CD4-positive, alpha-beta T cell treated with Interleukin-6 for 4 hours (primary cell): ENCODE results near the gene MT1M.
"Not testable (repeated sequence)": the region's sequence is repeated elsewhere in the genome, so short reads cannot be mapped to it uniquely, and the experiment has no call there.

ENCODE experiments used
- DNase-seq: peaks from one replicate; pipeline ENCODE4 v3.0.0-alpha.2; 2020; ENCODE audit warnings: mixed read lengths

MT1M gene

DNA sequence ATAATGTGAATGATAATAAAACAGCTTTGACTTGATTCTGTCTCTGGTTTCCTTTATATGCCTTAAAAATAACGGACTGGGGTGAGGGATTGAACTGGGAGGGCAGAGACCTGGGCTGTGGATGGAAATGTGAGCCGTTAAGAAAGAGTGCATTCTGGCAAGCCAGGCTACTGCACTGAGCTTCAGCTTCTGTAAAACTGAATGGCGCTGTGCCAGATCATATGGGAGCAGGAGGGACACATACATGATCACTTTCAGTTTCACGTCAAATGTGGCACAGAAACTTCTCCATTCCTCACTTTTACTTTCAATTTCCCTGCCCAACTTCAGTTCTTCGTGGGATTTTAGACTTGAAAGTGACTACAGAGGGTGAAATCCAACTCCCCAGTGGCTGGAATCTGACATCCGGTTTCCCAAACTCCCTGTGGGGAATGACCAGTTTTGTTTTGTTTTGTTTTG lies 23.0 kb upstream of the MT1M start:
- peak; percentile 89 for DNase-seq

DNA sequence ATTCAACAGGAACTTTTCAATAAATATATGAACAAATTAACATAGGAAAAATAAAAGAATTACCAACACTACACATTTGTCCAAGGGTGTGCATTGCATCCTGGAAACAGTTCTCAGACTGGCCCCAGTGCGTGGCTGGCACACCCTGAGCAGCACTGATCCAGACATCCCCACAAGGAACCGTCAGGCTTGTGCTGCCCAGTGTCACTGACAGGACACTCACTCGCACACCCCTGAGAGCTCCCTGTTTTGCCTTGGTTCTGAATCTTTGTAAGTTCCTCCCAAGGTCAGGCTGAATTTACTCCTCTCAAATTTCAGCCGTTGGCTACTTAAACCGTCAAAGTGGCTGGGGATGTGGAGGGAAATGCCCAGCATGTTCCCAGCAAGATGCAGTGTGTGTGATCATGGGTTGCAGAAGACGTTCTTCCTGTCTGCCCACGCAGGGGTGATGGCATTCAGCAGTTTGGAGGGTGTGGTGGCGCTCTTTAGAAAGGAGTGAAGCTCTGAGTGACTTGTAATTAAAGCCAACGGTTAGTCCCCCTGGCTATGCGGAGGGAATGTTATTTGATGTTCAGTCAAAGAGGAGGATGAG lies 22.3 kb upstream of the MT1M start:
- DNase-seq = peak; percentile 71

DNA sequence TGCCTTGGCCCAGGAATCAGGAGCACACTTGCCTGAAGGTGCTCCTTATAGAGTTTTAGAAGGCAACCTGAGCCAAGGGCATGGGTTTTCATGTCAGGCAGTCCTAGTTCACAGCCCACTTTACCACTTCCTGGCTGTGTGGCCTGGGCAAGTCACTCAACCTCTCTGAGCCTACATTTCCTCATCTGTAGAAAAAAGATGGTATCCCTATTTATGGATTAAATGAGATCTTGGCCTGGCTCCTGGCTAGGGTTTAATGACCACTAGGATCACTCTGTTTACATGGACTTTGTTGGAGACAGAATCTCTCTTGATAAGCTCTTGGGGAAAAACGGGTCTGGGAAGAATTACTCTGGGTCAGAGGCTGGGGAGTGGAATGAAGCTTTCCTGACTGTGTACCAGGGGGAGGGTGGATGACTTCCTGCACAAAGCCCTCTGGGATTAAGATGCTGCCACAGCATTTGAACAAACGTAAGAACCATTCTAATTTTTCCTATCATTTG lies 21.8 kb upstream of the MT1M start:
- DNase-seq = no peak

DNA sequence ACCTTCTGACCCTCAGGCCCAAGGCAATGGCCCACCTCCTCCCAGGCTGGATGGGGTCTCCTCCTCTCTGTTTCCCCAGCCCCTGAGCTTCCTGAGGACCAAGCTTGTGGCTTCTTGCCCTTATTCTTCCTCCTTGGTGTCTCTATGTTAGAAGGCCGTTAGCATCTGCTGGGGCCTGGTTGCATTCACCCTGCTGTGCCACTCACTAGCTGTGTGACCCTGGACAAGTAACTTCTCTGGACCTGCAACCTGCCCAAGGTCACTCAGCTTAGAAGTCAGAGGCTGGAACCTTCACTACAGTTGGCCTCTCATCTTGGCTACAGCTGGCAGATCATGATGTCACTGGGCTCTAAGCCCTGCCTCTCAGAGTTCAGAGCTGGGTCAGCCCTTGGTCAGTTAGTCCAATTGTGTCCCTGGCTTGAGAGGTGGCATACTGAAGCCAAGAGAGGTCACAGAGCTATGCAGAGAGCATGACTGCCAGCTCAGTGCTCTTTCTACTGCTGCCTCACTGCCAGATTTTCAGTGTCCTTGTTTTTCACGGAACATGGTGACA lies 21.1 kb upstream of the MT1M start:
- no peak for DNase-seq

DNA sequence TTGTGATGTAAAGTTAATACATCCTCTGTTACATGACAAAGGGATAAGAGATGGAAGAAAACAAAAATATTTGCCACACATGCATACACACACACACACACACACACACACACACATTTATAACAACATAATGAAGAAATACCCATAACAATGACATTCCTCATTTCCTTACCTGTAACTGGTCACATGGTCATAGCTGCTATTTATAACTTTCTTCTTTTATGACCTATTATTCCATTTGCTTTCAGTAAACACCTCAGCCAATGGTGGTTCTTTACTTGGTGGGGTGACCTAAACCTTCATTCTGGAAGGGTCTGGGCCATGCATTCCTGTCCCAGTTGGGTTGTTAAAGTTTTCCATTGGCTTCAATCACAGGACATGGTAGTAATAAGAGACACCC lies 18.8 kb upstream of the MT1M start:
- no peak for DNase-seq

DNA sequence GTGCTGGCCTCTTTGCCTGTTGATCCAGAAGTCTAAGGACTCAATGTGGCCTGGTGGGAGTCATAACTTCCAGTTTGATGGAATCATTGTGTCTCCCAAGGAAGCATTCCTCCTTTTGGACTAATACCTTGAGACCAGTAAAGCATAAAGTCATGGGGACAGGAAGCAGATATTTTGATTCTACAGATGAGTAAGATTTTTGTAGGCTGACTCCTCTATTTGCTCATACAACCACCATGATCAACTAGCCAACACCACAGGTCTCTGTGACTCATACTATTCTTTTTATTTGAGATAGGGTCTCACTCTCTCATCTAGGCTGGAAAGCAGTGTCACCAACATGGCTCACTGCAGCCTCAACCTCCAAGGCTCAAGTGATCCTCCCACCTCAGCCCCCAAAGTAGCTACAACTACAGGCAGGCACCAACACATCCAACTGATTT lies 17.9 kb upstream of the MT1M start:
- DNase-seq = no peak

DNA sequence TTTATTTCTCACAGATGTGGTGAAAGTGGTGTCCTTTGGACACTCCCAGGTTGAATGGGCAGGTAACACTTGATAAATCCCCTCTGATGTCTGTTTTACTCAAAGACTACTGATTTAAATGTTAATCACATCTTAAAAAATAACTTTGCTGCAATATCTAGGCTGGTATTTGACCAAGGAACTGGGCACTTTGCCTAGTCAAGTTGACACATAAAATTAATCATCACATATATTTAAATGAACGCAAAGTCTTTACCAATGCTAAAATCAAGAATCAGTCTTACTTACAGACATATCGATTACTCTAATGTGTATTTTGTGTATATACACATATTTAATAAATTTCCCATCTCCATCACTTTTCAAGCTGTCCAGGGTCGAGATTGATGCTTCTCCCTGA lies 17.1 kb upstream of the MT1M start:
- no peak for DNase-seq

DNA sequence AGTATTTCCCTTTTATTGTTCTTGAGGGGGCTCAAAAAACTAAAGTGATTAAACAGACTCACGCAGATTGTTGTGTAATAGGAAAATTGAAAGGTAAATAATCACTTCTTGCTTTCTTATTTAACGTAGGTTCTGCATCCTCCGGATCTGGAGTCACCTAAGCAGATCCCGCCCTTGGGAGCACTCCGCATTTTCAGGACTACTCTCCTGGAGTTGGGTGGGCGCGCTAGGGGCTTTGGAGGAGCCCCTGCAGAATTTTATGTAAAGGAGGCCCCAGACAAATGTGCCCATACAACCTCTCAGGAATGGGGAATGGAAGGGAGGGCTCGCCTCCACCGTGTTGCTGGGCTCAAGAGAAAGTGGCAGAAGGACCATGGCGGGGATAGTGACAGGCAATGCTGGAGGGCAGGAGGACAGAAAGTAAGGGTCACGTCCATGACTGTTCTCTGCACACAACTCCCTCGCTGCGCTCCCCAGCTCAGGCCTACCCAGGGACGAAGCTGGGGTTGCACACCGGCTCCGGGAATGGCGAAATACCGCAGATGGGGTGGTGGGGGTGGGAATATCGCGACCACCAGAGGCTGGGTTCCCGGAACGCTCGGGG lies 15.7 kb upstream of the MT1M start:
- no peak for DNase-seq

DNA sequence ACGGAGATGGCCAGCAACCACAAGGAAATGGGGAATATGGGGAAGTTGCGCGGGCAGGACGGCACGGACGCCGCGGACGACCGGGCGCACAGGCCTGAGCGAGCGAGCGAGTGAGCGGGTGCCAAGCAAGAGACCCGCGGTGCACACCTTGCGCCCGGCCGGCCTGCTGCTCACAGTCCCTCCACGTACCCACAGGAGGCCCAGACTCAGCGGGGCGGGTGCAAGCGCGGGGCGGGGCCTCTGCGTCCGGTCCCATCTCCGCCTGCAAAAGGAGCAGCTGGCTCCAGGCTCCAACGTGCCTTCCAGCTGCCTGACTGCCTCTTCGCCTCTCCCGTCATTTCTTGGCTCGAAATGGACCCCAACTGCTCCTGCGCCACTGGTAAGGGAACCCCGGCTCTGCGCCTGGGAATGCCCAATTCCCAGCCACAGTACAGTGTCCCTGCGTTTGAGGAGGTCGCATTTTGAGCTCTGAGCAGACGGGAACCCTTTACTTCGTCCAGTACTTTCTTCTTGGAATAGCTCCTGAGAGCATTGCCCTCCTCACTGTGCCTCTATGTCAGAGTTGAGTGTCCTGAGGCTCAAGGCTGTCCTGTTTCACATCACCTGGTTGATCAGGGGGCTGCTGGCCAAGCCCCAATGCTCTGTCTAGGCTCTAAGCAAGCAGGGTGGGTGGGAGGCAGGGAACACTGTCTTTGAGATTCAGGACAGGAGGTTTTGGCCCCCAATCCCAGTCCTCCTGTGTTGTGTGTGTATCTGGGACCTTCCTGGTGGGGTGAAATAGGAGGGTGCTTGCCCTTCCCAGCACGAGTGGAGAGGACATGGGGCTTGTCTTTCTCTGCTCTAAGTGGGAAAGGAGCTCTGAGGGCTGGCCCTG lies 15.0 kb upstream of the MT1M start:
- DNase-seq = peak; percentile 77

DNA sequence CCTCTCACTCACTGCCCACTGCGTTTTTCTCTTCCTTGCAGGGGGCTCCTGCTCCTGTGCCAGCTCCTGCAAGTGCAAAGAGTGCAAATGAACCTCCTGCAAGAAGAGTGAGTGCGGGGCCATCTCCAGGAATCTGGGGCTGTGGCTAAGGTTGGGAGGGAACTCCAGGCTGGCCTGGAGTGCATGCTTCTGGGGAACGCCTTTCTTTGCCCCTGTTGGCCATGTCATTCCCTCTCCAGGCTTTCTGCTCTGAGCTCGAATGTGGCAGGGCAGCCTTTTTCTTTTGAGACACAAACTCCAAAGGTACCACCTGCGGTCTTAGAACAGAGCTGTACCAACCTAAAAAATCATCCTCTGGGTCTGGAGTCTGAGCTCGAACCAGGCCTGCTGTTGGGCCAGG lies 14.3 kb upstream of the MT1M start:
- DNase-seq = no peak

DNA sequence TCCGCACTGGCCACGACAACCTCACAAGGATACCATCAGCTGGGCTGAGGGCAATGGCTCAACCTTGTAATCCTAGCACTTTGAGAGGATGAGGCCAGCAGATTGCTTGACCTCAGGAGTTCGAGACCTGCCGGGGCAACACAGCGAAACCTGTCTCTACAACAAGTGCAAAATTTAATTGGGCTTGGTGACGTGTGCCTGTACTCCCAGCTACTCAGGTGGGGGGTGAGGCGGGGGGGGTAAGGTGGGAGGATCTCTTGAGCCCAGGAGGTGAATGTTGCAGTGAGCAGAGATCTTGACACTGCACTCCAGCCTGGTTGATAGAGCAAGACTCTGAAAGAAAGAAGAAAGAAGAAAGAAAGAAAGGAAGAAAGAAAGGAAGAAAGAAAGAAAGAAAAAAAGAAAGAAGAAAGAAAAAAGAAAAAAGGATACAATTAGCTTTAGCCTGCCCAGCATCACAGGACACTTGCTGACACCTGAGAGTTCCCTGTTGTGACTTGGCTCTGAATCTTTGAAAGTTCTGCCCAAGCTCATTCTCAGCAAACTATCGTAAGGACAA lies 12.0 kb upstream of the MT1M start:
- DNase-seq = no peak

DNA sequence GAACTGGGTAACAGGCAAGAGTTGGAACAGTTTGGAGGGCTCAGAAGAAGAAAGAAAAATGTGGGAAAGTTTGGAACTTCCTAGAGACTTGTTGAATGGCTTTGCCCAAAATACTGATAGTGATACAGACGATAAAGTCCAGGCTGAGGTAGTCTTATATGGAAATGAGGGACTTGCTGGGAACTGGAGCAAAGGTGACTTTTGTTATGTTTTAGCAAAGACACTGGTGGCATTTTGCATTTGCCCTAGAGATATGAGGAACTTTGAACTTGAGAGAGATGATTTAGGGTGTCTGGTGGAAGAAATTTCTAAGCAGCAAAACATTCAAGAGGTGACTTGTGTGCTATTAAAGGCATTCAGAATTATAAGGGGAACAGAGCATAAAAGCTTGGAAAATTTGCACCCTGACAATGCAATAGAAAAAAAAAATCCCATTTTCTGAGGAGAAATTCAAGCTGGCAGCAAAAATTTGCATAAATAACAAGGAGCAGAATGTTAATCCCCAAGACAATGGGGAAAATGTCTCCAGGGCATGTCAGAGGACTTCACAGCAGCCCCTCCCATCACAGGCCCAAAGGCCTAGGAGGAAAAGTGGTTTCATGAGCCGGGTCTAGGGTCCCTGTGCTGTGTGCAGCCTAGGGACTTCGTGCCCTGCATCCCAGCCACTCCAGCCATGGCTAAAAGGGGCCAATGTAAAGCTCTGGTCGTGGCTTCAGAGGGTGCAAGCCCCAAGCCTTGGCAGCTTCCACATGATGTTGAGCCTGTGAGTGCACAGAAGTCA lies 10.6 kb upstream of the MT1M start:
- DNase-seq = not testable (repeated sequence)

DNA sequence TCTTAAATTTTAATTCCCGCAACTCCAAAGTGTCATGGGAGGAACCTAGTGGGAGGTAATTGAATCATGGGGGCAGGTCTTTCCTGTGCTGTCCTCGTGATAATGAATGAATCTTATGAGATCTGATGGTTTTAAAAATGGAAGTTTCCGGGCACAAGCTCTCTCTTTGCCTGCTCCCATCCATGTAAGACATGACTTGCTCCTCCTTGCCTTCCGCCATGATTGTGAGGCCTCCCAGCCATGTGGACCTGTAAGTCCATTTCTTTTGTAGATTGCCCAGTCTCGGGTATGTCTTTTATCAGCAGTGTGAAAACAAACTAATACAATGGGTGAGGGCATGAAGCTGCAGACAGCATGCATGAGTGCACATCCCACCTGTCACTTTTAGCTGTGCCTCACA lies 9.3 kb upstream of the MT1M start:
- not testable (repeated sequence) for DNase-seq

DNA sequence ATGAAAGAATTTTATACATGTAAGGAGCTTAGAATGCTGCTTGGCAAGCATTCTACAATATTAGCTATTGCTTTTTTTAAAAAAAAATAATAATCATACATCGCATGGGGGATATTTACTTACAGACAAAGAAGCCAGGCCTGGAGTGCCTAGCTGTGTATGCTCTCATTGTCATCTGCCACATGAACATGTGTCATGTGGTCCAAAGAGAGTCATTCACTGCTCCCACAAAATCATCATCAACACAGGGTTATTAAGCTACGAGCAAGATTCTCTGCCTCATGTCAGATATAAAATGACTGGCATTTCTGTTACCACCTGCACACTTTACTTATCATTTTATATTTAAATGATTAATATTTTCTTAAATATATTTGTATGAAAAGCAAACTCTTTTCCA lies 8.8 kb upstream of the MT1M start:
- no peak for DNase-seq

DNA sequence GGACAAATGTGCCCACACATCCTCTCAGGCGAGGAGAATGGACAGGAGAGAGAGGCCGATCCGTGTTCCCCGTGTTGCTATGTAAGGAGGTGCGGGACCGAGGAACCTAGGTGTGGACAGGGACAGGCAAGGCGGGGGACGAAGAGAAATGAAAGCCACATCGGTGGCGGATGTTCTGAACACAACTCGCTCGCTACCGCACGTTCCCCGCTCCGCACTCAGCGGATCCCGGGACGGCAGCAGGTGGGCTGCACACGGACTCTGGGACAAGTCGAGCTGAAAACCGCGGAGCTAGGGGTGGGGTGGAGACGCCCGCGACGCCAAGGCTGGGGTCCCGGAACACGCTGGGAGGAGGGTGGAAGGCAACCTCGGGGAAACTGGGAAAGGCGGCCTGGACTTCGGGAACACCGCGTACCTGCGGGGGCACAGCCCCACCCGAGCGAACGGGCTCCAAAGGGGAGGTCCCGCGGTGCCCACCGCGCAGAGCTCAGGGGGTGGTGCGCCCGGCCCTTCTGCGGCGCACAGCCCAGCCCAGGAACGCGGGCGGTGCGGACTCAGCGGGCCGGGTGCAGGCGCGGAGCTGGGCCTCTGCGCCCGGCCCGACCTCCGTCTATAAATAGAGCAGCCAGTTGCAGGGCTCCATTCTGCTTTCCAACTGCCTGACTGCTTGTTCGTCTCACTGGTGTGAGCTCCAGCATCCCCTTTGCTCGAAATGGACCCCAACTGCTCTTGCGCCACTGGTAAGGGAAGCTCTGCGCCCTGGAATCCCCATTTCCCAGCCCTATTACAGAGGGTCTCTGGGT lies 7.1 kb upstream of the MT1M start, which contains the start of gene MT1E:
MT1E (plus strand) TSS at position 642 of the 803 bp plus-strand sequence; CDS start at position 713, 71 bp downstream.
- DNase-seq = peak; percentile 37

DNA sequence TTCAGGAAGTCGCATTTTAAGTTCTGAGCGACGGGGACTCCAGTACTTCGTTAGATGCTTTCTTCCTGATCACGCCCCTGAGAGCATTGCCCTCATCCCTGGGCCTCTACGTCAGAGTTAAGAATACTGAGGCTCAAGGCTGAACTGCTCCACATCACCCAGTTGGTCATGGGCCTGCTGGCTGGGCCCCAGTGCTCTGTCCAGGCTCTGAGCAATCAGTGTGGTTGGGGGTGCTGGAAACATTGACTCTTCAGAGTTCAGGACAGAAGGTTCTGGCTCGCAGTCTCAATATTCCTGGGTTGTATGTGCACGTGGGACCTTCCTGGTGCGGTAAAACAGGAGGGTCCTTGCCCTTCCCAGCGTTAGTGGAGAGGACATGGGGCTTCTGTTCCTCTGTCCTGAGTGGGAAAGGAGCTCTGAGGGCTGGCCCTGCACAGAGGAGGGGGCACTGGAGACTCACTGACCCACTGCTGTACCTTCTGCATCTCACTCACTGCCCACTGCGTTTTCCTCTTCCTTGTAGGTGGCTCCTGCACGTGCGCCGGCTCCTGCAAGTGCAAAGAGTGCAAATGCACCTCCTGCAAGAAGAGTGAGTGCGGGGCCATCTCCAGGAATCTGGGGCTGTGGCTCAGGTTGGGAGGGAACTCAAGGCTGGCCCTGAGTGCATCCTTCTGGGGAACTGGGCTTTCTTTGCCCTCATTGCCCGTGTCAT lies 6.4 kb upstream of the MT1M start:
- no peak for DNase-seq

DNA sequence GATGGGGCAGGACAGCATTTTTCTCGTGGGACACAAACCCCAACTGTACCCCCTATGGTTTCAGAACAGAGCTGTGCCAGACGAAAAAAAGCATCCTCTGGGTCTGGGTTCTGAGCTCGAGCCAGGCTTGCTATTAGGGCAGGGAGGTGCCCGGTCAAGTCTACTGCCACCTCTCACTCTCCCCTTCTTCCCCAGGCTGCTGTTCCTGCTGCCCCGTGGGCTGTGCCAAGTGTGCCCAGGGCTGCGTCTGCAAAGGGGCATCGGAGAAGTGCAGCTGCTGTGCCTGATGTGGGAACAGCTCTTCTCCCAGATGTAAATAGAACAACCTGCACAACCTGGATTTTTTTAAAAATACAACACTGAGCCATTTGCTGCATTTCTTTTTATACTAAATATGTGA lies 5.8 kb upstream of the MT1M start:
- DNase-seq = no peak

DNA sequence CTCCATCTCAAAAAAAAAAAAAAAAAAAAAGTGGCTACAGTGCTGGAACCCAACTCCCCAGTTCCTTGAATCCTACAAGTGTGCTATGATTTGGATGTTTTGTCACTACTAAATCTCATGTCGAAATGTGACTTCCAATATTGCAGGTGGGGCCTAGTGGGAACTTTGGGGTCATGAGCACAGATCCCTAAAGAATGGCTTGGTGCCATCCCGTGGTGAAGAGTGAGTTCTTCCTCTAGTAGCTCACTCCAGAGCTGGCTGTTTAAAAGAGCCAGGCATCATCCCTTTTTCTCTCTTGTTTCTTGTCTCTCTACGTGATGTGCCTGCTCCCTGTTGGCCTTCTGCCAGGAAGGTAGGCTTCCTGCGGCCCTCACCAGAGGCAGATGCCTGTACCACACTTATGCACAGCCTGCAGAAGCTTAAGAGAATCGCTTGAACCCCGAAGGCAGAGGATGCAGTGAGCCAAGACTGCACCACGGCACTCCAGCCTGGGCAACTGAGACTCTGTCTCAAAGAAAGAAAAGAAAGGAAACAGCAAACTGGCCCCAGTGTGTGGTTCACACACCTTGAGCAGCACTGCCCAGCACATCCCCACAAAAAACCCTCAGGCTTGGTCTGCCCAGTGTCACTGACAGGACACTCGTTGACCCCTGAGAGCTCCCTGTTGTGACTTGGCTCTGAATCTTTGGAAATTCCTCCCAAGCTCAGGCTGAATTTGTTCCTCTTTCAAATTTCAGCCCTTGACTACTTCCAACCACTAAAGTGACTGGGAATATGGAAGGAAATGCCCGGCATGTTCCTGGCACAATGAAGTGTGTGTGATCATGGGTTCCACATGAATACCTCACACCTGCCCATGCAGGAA lies 3.7 kb upstream of the MT1M start:
- no peak for DNase-seq

DNA sequence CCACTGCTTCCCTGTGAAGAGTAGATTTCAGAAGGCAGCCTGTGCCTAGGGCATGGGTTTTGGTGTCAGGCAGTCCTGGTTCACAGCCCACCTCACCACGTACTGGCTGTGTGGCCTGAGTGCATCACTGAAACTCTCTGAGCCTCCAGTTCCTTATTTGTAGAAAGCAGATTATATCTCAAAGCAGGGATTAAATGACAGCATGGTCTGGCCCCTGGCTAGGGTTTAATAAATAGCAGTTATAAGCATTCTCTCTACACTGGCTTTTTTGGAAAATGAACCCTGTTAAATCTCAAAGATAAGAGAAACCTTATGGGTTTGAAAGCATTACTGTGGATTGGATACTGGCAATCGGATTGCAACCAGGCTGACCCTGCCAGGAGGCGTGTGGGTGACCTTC lies 2.9 kb upstream of the MT1M start:
- DNase-seq = no peak

DNA sequence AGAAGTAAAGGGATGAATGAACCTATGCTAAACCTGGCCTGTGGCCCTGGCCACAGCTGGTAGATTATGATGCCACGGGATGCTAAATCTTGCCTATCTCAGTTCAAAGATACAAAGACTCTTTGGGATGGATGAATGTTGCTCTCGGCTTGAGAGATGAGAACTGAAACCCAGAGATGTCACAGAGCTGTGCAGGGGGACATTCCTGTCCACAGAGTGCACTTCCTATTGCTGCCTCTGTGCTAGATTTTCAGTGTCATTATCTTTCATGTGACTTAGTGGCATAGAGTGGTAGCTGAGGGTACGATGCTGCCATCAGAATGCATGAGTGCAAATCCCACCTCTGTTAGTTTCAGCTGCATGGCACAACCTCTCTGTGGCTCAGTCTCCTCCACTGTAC lies 2.3 kb upstream of the MT1M start:
- DNase-seq = no peak
